H1 (cell line): ENCODE results near the gene ARHGAP32. TPM values are rescaled to one million over a fixed set of nuclear protein-coding genes. Genes with fewer than 3 reads are reported as not detected.

Experiments
- CTCF ChIA-PET: fragments of 300-600 bp; sonication (Branson Sonifier 250); formaldehyde crosslinking; loops from one replicate; lab custom pipeline; 2021; ENCODE audit not compliant: partially characterized antibody; lab: Charles Lee
- POLR2A ChIA-PET: fragments of 300-600 bp; sonication (Branson Sonifier 250); formaldehyde crosslinking; loops from one replicate; lab custom pipeline; 2021; ENCODE audit warnings: inconsistent platforms; ENCODE audit not compliant: partially characterized antibody; lab: Charles Lee
- DNase-seq, 2 experiments: peaks; one replicate each; pipeline versions ENCODE4 v3.0.0 to v3.0.0-alpha.2; 2010 to 2022; ENCODE audit warnings: low spot score in 2 of 2, low read depth in 1 of 2, mixed read lengths in 1 of 2
- FAIRE-seq: peaks from 2 replicates; lab custom pipeline; 2011; peaks lifted over from hg19 to GRCh38; lab: Jason Lieb, UNC
- H2AFZ ChIP-seq: 2 replicates; pipeline ENCODE4 v1.8.1; 2012; ENCODE audit warnings: low read length, inconsistent platforms
- H2AK5ac ChIP-seq: 2 replicates; pipeline ENCODE4 v1.6.1; 2013; ENCODE audit warnings: low read depth, low read length
- H2BK120ac ChIP-seq: replicated peaks from 2 replicates; pipeline ENCODE3; 2013; ENCODE audit warnings: low read depth, low read length, inconsistent platforms
- H2BK12ac ChIP-seq: 2 replicates; pipeline ENCODE4 v1.6.1; 2013; ENCODE audit warnings: low read depth, low read length
- H2BK15ac ChIP-seq: 2 replicates; pipeline ENCODE4 v1.6.1; 2013; ENCODE audit warnings: low read length
- H2BK20ac ChIP-seq: 2 replicates; pipeline ENCODE4 v1.6.1; 2013; ENCODE audit warnings: low read length
- H2BK5ac ChIP-seq: 2 replicates; pipeline ENCODE4 v1.6.1; 2013; ENCODE audit warnings: low read depth, low read length
- H3K14ac ChIP-seq: 2 replicates; pipeline ENCODE4 v1.6.1; 2013; ENCODE audit warnings: inconsistent platforms; ENCODE audit not compliant: insufficient read length
- H3K18ac ChIP-seq: 2 replicates; pipeline ENCODE4 v1.6.1; 2013; ENCODE audit warnings: low read length; ENCODE audit errors: extremely low read depth
- H3K23ac ChIP-seq: 2 replicates; pipeline ENCODE4 v1.6.1; 2013; ENCODE audit warnings: inconsistent platforms; ENCODE audit not compliant: insufficient read length
- H3K23me2 ChIP-seq: 2 replicates; pipeline ENCODE4 v1.6.1; 2013; ENCODE audit warnings: low read depth, low read length
- H3K27ac ChIP-seq: 2 replicates; pipeline ENCODE4 v1.6.1; 2011; ENCODE audit warnings: low read depth, low read length, inconsistent platforms
- H3K27me3 ChIP-seq, 4 experiments: replicated peaks in 1 of 4; 1 replicate in 1 of 4; 2 replicates in 3 of 4; pipeline versions ENCODE4 v1.6.1 to v1.8.1; 2011 to 2013; ENCODE audit warnings: low read length in 3 of 4, mild to moderate bottlenecking in 3 of 4, inconsistent platforms in 2 of 4, mixed read lengths in 2 of 4, moderate library complexity in 1 of 4; ENCODE audit not compliant: control insufficient read depth in 3 of 4, insufficient read depth in 3 of 4; ENCODE audit errors: extremely low read depth in 1 of 4
- H3K36me3 ChIP-seq, 4 experiments: 2 replicates each; pipeline versions ENCODE4 v1.6.1 to v1.8.1; 2011 to 2013; ENCODE audit warnings: mild to moderate bottlenecking in 4 of 4, low read length in 3 of 4, moderate library complexity in 2 of 4, control low read depth in 1 of 4, inconsistent platforms in 1 of 4; ENCODE audit not compliant: insufficient read depth in 4 of 4, control insufficient read depth in 2 of 4
- H3K4ac ChIP-seq: replicated peaks from 2 replicates; pipeline ENCODE3; 2013; ENCODE audit warnings: low read length, low read depth, mixed read lengths, inconsistent platforms; ENCODE audit not compliant: insufficient read length
- H3K4me1 ChIP-seq, 4 experiments: replicated peaks in 1 of 4; 1 replicate in 1 of 4; 2 replicates in 3 of 4; pipeline versions ENCODE4 v1.6.1 to v1.8.1; 2011 to 2013; ENCODE audit warnings: low read length in 3 of 4, inconsistent platforms in 2 of 4, mixed read lengths in 1 of 4; ENCODE audit not compliant: insufficient read depth in 4 of 4, control insufficient read depth in 3 of 4
- H3K4me2 ChIP-seq, 2 experiments: 2 replicates each; pipeline versions ENCODE4 v1.6.1 to v1.8.1; 2011 to 2013; ENCODE audit warnings: low read depth in 2 of 2, low read length in 2 of 2, control low read depth in 1 of 2, inconsistent platforms in 1 of 2, mild to moderate bottlenecking in 1 of 2; ENCODE audit not compliant: insufficient read depth in 1 of 2
- H3K4me3 ChIP-seq, 4 experiments: fragments of 200-600, 300-600 bp in 1 of 4; sonication (generic), shearing (Covaris generic), sonication (Bioruptor Twin) in 1 of 4; 2 replicates each; pipeline versions ENCODE4 v1.5.1 to v1.8.1; 2011 to 2016; ENCODE audit warnings: low read length in 4 of 4, low read depth in 3 of 4, control low read depth in 2 of 4, inconsistent platforms in 2 of 4, mild to moderate bottlenecking in 2 of 4, mixed read lengths in 1 of 4, moderate library complexity in 1 of 4; ENCODE audit not compliant: insufficient read depth in 2 of 4; ENCODE audit errors: extremely low read depth in 1 of 4
- H3K56ac ChIP-seq: replicated peaks from 2 replicates; pipeline ENCODE3; 2013; ENCODE audit warnings: low read depth, mild to moderate bottlenecking, mixed read lengths, low read length, inconsistent platforms; ENCODE audit not compliant: insufficient read length
- H3K79me1 ChIP-seq: 2 replicates; pipeline ENCODE4 v1.6.1; 2013; ENCODE audit warnings: low read depth, low read length, control low read depth
- H3K79me2 ChIP-seq, 2 experiments: 2 replicates each; pipeline versions ENCODE4 v1.6.1 to v1.8.1; 2012 to 2013; ENCODE audit warnings: low read length in 2 of 2, mild to moderate bottlenecking in 2 of 2, inconsistent platforms in 1 of 2; ENCODE audit not compliant: insufficient read depth in 2 of 2, control insufficient read depth in 1 of 2
- H3K9ac ChIP-seq, 4 experiments: replicated peaks in 1 of 4; 1 replicate in 1 of 4; 2 replicates in 3 of 4; pipeline versions ENCODE4 v1.6.1 to v1.8.1; 2011 to 2013; ENCODE audit warnings: low read depth in 3 of 4, low read length in 3 of 4, control low read depth in 2 of 4, mild to moderate bottlenecking in 2 of 4, moderate library complexity in 2 of 4, inconsistent platforms in 1 of 4; ENCODE audit errors: extremely low read depth in 1 of 4
- H3K9me3 ChIP-seq, 2 experiments: 2 replicates each; pipeline versions ENCODE4 v1.6.1 to v1.8.1; 2012 to 2013; ENCODE audit warnings: mild to moderate bottlenecking in 2 of 2, moderate library complexity in 2 of 2, control low read depth in 1 of 2, inconsistent platforms in 1 of 2, low read depth in 1 of 2, low read length in 1 of 2, mixed read lengths in 1 of 2; ENCODE audit not compliant: insufficient read depth in 2 of 2
- H4K20me1 ChIP-seq, 2 experiments: replicated peaks in 1 of 2; 2 replicates each; pipeline versions ENCODE3 to v1.8.1; 2011 to 2013; ENCODE audit warnings: inconsistent platforms in 2 of 2, low read length in 2 of 2, mild to moderate bottlenecking in 1 of 2; ENCODE audit not compliant: insufficient read depth in 2 of 2, control insufficient read depth in 1 of 2
- H4K5ac ChIP-seq: 2 replicates; pipeline ENCODE4 v1.6.1; 2013; ENCODE audit warnings: low read length, low read depth, mixed read lengths, inconsistent platforms; ENCODE audit not compliant: insufficient read length
- H4K8ac ChIP-seq: 2 replicates; pipeline ENCODE4 v1.8.0; 2013; ENCODE audit warnings: mild to moderate bottlenecking, moderate library complexity, low read length, inconsistent platforms; ENCODE audit not compliant: insufficient read depth; ENCODE audit errors: extremely low read depth
- H4K91ac ChIP-seq: replicated peaks from 2 replicates; pipeline ENCODE3; 2013; ENCODE audit warnings: low read length, mixed read lengths, inconsistent platforms; ENCODE audit not compliant: insufficient read length
- ASH2L ChIP-seq: fragments of 200-600, 300-600 bp; sonication (generic); IDR thresholded peaks from one replicate; pipeline ENCODE4 v1.7.1; 2017; ENCODE audit warnings: low read length
- CTBP2 ChIP-seq: IDR thresholded peaks from 2 replicates; pipeline ENCODE4 v1.7.0; 2011; ENCODE audit warnings: borderline replicate concordance, mild to moderate bottlenecking, moderate library complexity, mixed read lengths, low read length; ENCODE audit not compliant: insufficient read depth, insufficient read length
- EGR1 ChIP-seq: IDR thresholded peaks from 2 replicates; pipeline ENCODE4 v1.6.1; 2011; ENCODE audit warnings: low read depth, low read length, borderline replicate concordance
- JUND ChIP-seq: IDR thresholded peaks from 2 replicates; pipeline ENCODE4 v1.6.1; 2011; ENCODE audit warnings: mild to moderate bottlenecking, improper control_type of control experiment, low read length
- NANOG ChIP-seq: IDR thresholded peaks from 2 replicates; pipeline ENCODE4 v1.6.1; 2011; ENCODE audit warnings: low read length, low read depth, mild to moderate bottlenecking, inconsistent platforms; ENCODE audit not compliant: insufficient read depth, poor library complexity, severe bottlenecking
- NRF1 ChIP-seq: IDR thresholded peaks from 2 replicates; pipeline ENCODE4 v1.6.1; 2011; ENCODE audit warnings: mild to moderate bottlenecking, low read depth, low read length, improper control_type of control experiment
- SIX5 ChIP-seq: IDR thresholded peaks from 2 replicates; pipeline ENCODE4 v1.6.1; 2011; ENCODE audit warnings: mild to moderate bottlenecking, low read depth, low read length
- SP1 ChIP-seq: IDR thresholded peaks from 2 replicates; pipeline ENCODE4 v1.6.1; 2011; ENCODE audit warnings: low read depth, low read length
- SP2 ChIP-seq: IDR thresholded peaks from 2 replicates; pipeline ENCODE4 v1.6.1; 2012; ENCODE audit warnings: mild to moderate bottlenecking, low read length, inconsistent platforms
- TAF7 ChIP-seq: optimal IDR thresholded peaks from 2 replicates; pipeline ENCODE3; 2011; ENCODE audit warnings: low read depth, mild to moderate bottlenecking, inconsistent platforms, low read length, moderate library complexity, borderline replicate concordance
- TEAD4 ChIP-seq: IDR thresholded peaks from 2 replicates; pipeline ENCODE4 v1.6.1; 2012; ENCODE audit warnings: low read depth, low read length, inconsistent platforms, mixed read lengths
- WGBS, 2 experiments: shearing (Covaris generic) in 1 of 2; methylation state at CpG; one replicate each; pipeline versions ENCODE4 v1.1.6 to v1.1.7; 2013 to 2015; ENCODE audit warnings: low lambda C conversion rate in 2 of 2, mixed read lengths in 2 of 2, inconsistent platforms in 1 of 2, low coverage in 1 of 2, missing lambda C conversion rate in 1 of 2; ENCODE audit not compliant: insufficient replicate concordance in 2 of 2, insufficient coverage in 1 of 2, insufficient read length in 1 of 2; ENCODE audit errors: extremely low coverage in 1 of 2, missing lambda C conversion rate in 1 of 2; 5-methylcytosine and 5-hydroxymethylcytosine counted together
- polyA plus RNA-seq, 7 experiments: library from polyadenylated mRNA; depleted of rRNA in 3 of 7; stranded (reverse) in 5 of 7; unstranded in 2 of 7; fragments of >200 nt in 5 of 7; fragments of 200-250 nt in 2 of 7; gene quantifications; 1 replicate in 5 of 7; 2 replicates in 1 of 7; 4 replicates in 1 of 7; pipeline versions ENCODE4 v1.2.1 to v1.2.3, GENCODE V29; 2011 to 2013; ENCODE audit warnings: missing spikeins in 2 of 7, mixed read lengths in 2 of 7
- total RNA-seq: library from RNA; stranded (reverse); fragmentation: NEBNext Ultra II Directional; extraction: Animal tissue kit (Norgen Biotek cat#: 25700); gene quantifications from 2 replicates; pipeline ENCODE4 v1.2.1, GENCODE V29; 2021

The ARHGAP32 gene
- total and polyA plus RNA-seq, 2 of the 8 experiments (the other 6 are each of a cell fraction or from before 2014, with no cell fraction given): 13.7 to 30.0 TPM

- ChIA-PET CTCF (interaction anchor here (1.1 kb wide), 1 partner anchor 121 kb away, joined by 3 read pairs; no protein-coding TSS in a partner anchor), POLR2A (no interaction called here)
- Histone ChIP-seq H4K5ac (no peak overlapping the region), H3K27ac (no peak overlapping the region), H4K91ac (no peak overlapping the region), H3K27me3 (no peaks in the 10 kb centered on the region), H3K4me3 (no peak overlapping the region), H2AFZ (no peak overlapping the region), H3K23ac (no peak overlapping the region), H4K8ac (no peak overlapping the region), H3K14ac (no peak overlapping the region), H3K9me3 (peaks cover 0 to 2% of the 10 kb centered on the region in 2 experiments; a peak in 1 of 4 replicates), H2BK12ac (no peak overlapping the region), H2AK5ac (no peak overlapping the region), H2BK15ac (no peak overlapping the region), H4K20me1 (no peaks in the 10 kb centered on the region), H2BK5ac (no peak overlapping the region), H3K36me3 (no peaks in the 10 kb centered on the region), H2BK20ac (no peak overlapping the region), H2BK120ac (no peak overlapping the region), H3K56ac (no peak overlapping the region), H3K4me2 (no peak overlapping the region), H3K79me2 (no peaks in the 10 kb centered on the region), H3K4me1 (peaks cover 0 to 2% (median 0%) of the 10 kb centered on the region in 4 experiments; a peak in 2 of 7 replicates), H3K9ac (no peak overlapping the region), H3K79me1 (no peaks in the 10 kb centered on the region), H3K23me2 (no peaks in the 10 kb centered on the region), H3K18ac (no peak overlapping the region), H3K4ac (no peak overlapping the region)
- 86% methylated on average over 4 of the region's 4 CpGs; no CpG with 5 or more reads in 1 of the 2 experiments for WGBS, 2 experiments
- FAIRE-seq (no peak), DNase-seq (no peak)
- no peak for TF ChIP-seq SIX5
- no peak for TF ChIP-seq ASH2L
- no peak for TF ChIP-seq NRF1
- no peak for TF ChIP-seq CTBP2
- no peak for TF ChIP-seq TEAD4
- TF ChIP-seq NANOG: no peak
- no peak for TF ChIP-seq SP2
- no peak for TF ChIP-seq SP1
- no peak for TF ChIP-seq JUND
- TF ChIP-seq TAF7: no peak
- no peak for TF ChIP-seq EGR1
Observed at GRCh38 chr11:129006161-129006560, 186.0 kb downstream of the ARHGAP32 start.
